Glutamatergic neuron (in vitro differentiated cells): ENCODE data around the gene KLHL36. TPM values are rescaled to one million over a fixed set of nuclear protein-coding genes. Genes with fewer than 3 reads are reported as not detected.

Experiments
- DNase-seq: peaks from one replicate; pipeline ENCODE4 v3.0.0; 2022
- H3K27ac Mint-ChIP-seq: one replicate; pipeline ENCODE4 v1.8.0; 2020; ENCODE audit warnings: mild to moderate bottlenecking, mixed read lengths, inconsistent platforms; ENCODE audit not compliant: unreplicated experiment
- H3K27me3 Mint-ChIP-seq: one replicate; pipeline ENCODE4 v1.8.0; 2020; ENCODE audit warnings: mild to moderate bottlenecking, moderate library complexity, mixed read lengths, inconsistent platforms; ENCODE audit not compliant: unreplicated experiment
- H3K36me3 Mint-ChIP-seq: one replicate; pipeline ENCODE4 v1.8.0; 2020; ENCODE audit warnings: mild to moderate bottlenecking, mixed read lengths, inconsistent platforms; ENCODE audit not compliant: unreplicated experiment
- H3K4me1 Mint-ChIP-seq: one replicate; pipeline ENCODE4 v1.8.0; 2020; ENCODE audit warnings: mild to moderate bottlenecking, low read depth, mixed read lengths, inconsistent platforms; ENCODE audit not compliant: unreplicated experiment
- H3K4me3 Mint-ChIP-seq: one replicate; pipeline ENCODE4 v1.8.0; 2020; ENCODE audit warnings: mild to moderate bottlenecking, mixed read lengths, inconsistent platforms; ENCODE audit not compliant: unreplicated experiment
- H3K9me3 Mint-ChIP-seq: one replicate; pipeline ENCODE4 v1.8.0; 2020; ENCODE audit warnings: mild to moderate bottlenecking, moderate library complexity, mixed read lengths, inconsistent platforms; ENCODE audit not compliant: unreplicated experiment
- total RNA-seq: library from RNA; stranded (reverse); fragmentation: NEBNext Ultra II Directional; extraction: Animal tissue kit (Norgen Biotek cat#: 25700); gene quantifications from one replicate; pipeline ENCODE4 v1.2.1, GENCODE V29; 2021; ENCODE audit not compliant: unreplicated experiment
- TF ChIP-seq, protein P1 (sequence below): fragments of 200-600 bp; sonication (generic); IDR thresholded peaks from one replicate; pipeline ENCODE4 v1.5.0; 2021; ENCODE audit not compliant: partially characterized antibody, unreplicated experiment

KLHL36 gene
- total RNA-seq, 1 donor from 2014 or later, result 38.2 TPM

DNA sequence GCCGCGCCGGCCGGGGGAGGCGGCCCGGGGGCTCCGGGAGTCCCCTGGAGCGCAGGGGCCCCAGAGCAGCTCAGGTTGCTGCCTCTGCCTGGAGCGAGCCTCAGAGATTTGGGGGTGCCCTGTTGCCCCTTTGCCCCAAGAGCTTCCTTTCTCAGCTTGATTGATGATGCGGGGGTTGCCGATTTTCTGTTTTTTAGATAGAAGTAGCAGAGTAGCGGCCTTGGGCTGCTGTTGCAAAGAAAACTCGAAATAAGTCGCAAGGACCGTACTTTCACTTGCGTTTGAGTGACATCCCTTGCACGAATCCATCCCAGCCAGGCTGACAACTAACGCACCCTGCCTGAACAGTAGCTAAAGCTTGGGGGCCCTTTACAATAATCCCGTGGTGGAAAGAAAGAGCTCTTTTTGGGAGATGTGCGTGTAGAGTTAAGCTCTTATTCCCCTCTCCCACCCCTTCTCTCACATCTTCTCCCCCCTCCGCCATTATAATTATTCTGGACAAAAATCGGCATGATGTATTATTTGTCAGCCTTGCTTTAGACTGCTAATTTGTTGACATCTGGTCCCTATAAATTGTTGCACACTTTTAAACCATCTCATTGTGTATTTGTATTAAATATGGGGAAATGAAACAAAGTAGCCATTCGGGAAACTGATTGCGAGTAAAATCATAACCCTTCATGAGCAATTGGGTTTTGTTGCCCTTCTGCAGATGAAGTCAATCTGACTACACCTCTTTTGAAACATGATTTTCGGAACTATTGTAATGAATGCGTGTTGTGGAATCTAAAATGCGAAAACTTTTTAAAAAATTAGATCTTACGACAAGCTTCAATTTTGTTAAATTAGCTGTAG lies 52.4 kb downstream of the KLHL36 start:
- Mint-ChIP-seq H3K4me1 (peaks cover 32% of the 10 kb centered on the region), H3K36me3 (no peaks in the 10 kb centered on the region), H3K27me3 (peaks cover 6% of the 10 kb centered on the region), H3K9me3 (peaks cover 7% of the 10 kb centered on the region), H3K4me3 (peak overlapping the region; percentile 98), H3K27ac (peak overlapping the region; percentile 89)
- DNase-seq, result no peak
- TF ChIP-seq, protein P1, sequence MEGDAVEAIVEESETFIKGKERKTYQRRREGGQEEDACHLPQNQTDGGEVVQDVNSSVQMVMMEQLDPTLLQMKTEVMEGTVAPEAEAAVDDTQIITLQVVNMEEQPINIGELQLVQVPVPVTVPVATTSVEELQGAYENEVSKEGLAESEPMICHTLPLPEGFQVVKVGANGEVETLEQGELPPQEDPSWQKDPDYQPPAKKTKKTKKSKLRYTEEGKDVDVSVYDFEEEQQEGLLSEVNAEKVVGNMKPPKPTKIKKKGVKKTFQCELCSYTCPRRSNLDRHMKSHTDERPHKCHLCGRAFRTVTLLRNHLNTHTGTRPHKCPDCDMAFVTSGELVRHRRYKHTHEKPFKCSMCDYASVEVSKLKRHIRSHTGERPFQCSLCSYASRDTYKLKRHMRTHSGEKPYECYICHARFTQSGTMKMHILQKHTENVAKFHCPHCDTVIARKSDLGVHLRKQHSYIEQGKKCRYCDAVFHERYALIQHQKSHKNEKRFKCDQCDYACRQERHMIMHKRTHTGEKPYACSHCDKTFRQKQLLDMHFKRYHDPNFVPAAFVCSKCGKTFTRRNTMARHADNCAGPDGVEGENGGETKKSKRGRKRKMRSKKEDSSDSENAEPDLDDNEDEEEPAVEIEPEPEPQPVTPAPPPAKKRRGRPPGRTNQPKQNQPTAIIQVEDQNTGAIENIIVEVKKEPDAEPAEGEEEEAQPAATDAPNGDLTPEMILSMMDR, result no peak

DNA sequence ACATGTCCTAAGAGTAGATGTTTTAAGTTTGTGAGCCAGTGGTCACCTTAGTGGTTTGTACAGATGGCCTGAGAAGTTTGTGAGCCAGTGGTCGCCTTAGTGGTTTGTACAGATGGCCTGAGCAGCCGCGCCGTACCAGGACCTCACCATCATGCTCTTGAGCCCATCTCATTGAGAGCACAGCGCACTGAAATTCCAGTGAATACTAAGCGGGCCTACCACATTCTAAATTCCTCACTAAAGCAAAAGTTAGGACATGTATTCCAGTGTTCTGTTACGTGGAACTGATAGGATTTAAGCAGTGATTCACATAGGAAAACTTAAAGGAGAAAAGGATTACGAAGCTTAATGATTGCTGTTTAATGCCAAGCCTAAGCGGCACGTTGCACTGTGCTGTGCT lies 55.4 kb downstream of the KLHL36 start:
- DNase-seq, result no peak
- Mint-ChIP-seq H3K4me3 (peak overlapping the region; percentile 22), H3K9me3 (peaks cover 7% of the 10 kb centered on the region), H3K27me3 (peaks cover 6% of the 10 kb centered on the region), H3K36me3 (no peaks in the 10 kb centered on the region), H3K27ac (peak overlapping the region; percentile 15), H3K4me1 (peaks cover 33% of the 10 kb centered on the region)
- TF ChIP-seq, protein P1, result no peak

DNA sequence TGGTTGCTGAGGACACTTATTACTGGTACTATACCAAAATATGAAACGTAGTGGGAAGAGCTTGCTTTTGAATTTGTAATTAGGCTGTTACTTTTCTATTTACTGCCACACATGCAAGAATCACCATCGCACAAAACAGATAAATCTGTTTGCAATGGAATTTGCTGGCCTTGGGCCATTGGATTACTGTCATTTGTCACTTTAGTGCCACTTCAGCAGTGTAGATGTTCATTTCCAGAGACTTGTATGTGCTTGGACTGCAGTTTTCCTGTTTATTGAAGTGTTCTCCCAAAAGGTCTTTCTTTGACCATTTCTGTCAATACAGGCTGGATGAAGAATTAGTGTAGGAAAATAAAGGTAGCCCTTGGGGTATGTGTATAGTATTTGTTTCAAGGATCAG lies 55.9 kb downstream of the KLHL36 start:
- Mint-ChIP-seq H3K4me3 (no peak overlapping the region), H3K27me3 (peaks cover 6% of the 10 kb centered on the region), H3K27ac (no peak overlapping the region), H3K36me3 (no peaks in the 10 kb centered on the region), H3K4me1 (peaks cover 32% of the 10 kb centered on the region), H3K9me3 (peaks cover 4% of the 10 kb centered on the region)
- no peak for DNase-seq
- TF ChIP-seq, protein P1, result no peak

DNA sequence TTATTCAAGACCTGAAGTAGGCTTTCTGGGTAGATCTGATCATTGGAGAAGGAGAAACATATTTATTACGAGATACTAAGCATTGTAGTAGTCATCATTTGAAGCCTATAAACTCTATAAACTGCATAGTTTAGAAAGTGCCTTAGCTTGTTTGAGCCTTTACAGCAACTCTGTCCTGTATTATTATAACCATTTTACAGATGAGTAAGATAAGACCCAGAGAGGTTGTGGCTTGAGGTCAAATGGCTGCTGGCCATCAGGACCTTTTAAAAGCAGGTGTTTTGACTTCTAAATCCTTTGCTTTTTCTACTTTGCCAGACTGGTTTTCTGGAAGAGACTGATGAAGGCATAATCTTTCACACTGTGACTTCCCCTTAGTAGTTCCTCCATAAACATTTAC lies 58.5 kb downstream of the KLHL36 start:
- no peaks in the 10 kb centered on the region for H3K9me3 Mint-ChIP-seq
- DNase-seq, result no peak
- no peaks in the 10 kb centered on the region for H3K36me3 Mint-ChIP-seq
- H3K27ac Mint-ChIP-seq, result no peak overlapping the region
- peaks cover 40% of the 10 kb centered on the region for H3K4me1 Mint-ChIP-seq
- H3K4me3 Mint-ChIP-seq, result no peak overlapping the region
- H3K27me3 Mint-ChIP-seq, result peaks cover 8% of the 10 kb centered on the region
- TF ChIP-seq, protein P1, result no peak

DNA sequence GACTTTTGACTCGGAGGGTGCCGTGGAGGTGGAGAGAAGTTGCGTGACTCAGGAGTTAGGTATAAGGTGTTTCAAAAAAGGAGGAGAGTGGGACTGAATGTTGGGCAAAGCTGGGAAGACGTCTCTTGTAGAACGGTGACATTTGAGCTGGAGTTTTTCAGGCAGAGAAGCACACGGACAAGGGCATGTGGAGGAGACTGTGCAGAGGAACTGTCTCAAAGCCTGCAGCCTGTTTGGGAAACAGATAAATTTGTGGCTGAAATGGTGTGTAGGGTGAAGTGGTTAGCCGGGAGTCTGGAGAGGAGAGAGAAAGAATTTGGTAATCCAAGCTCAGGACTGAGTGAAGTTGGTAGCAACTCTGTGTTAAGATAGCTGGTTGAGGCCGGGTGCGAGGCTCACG lies 61.3 kb downstream of the KLHL36 start:
- H3K9me3 Mint-ChIP-seq, result peaks cover 10% of the 10 kb centered on the region
- H3K4me3 Mint-ChIP-seq, result no peak overlapping the region
- peaks cover 4% of the 10 kb centered on the region for H3K27me3 Mint-ChIP-seq
- H3K27ac Mint-ChIP-seq, result no peak overlapping the region
- TF ChIP-seq, protein P1, result no peak
- H3K36me3 Mint-ChIP-seq, result peaks cover 4% of the 10 kb centered on the region
- peaks cover 38% of the 10 kb centered on the region for H3K4me1 Mint-ChIP-seq
- DNase-seq, result no peak
